ENCODE results near the gene GBA2. TPM values are rescaled to one million over a fixed set of nuclear protein-coding genes. Genes with fewer than 3 reads are reported as not detected.

Gene GBA2
- total and polyA plus RNA-seq, 2 donors (not counting 3 experiments of a cell fraction or from before 2014, with no cell fraction given) = 110 to 158 TPM

- FAIRE-seq = peak; percentile 54
- no peaks in the 10 kb centered on the region for H4K20me1 ChIP-seq (replicated peaks; ENCODE audit: control insufficient read depth, extremely low read depth, insufficient read depth, low read length)
- H3K4me1 ChIP-seq (ENCODE audit: control insufficient read depth, extremely low read depth, insufficient read depth, low read length) = peaks cover 63% of the 10 kb centered on the region
- intact Hi-C loops (cut with micrococcal nuclease) (loop anchor here (1.0 to 5.0 kb wide), 2 partner anchors 73 to 152 kb away; no protein-coding TSS in a partner anchor), dilution Hi-C loops (cut with MboI; ENCODE audit: extremely low pct_ligation_motif_present, low sequenced_read_pairs) (no loop called here)
- CTCF ChIA-PET = interaction anchor here (1.0 to 4.1 kb wide), 17 partner anchors 9 to 152 kb away, joined by 3 to 52 read pairs (median 9); partner anchors contain the start of genes GBA2, HINT2, RGP1 and SPAG8
- peak overlapping the region; percentile 92 for H3K9ac ChIP-seq (replicated peaks; ENCODE audit: extremely low read depth, insufficient read depth, low read length)
- peak; percentile 52 for DNase-seq (ENCODE audit: low read depth, low spot score)
- peak overlapping the region; percentile 97 for H3K4me2 ChIP-seq (ENCODE audit: insufficient read depth, low read length)
- H3K9me3 ChIP-seq (replicated peaks; ENCODE audit: control insufficient read depth, insufficient read depth, low read length) = no peaks in the 10 kb centered on the region
- no peaks in the 10 kb centered on the region for H3K27me3 ChIP-seq (ENCODE audit: control insufficient read depth in 2 of 2, insufficient read depth in 2 of 2, low read length in 2 of 2)
- peak overlapping the region; percentile 79 for H3K27ac ChIP-seq (ENCODE audit: insufficient read depth, low read depth, low read length)
- peaks cover 5 to 9% of the 10 kb centered on the region in 2 experiments for H3K36me3 ChIP-seq (ENCODE audit: control insufficient read depth in 2 of 2, extremely low read depth in 1 of 2, insufficient read depth in 2 of 2, low read length in 2 of 2)
- no peaks in the 10 kb centered on the region for H3K9me1 ChIP-seq (replicated peaks; ENCODE audit: control insufficient read depth, extremely low read depth, insufficient read depth, low read length)
- POLR2A ChIA-PET = no interaction called here
- H3K79me2 ChIP-seq (ENCODE audit: control insufficient read depth, insufficient read depth, low read length) = peaks cover 78% of the 10 kb centered on the region
- BruUV-seq (replicated peaks) = TSS peak; percentile 24
- peak overlapping the region; percentile 39 to 92 (median 79) for H3K4me3 ChIP-seq (replicated peaks in 1 of 3; ENCODE audit: insufficient read depth in 1 of 3, low read depth in 1 of 3, low read length in 3 of 3)
- TF ChIP-seq, protein P1, sequence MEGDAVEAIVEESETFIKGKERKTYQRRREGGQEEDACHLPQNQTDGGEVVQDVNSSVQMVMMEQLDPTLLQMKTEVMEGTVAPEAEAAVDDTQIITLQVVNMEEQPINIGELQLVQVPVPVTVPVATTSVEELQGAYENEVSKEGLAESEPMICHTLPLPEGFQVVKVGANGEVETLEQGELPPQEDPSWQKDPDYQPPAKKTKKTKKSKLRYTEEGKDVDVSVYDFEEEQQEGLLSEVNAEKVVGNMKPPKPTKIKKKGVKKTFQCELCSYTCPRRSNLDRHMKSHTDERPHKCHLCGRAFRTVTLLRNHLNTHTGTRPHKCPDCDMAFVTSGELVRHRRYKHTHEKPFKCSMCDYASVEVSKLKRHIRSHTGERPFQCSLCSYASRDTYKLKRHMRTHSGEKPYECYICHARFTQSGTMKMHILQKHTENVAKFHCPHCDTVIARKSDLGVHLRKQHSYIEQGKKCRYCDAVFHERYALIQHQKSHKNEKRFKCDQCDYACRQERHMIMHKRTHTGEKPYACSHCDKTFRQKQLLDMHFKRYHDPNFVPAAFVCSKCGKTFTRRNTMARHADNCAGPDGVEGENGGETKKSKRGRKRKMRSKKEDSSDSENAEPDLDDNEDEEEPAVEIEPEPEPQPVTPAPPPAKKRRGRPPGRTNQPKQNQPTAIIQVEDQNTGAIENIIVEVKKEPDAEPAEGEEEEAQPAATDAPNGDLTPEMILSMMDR (IDR thresholded peaks at IDR 0.05; ENCODE audit: extremely low read depth in 1 of 2, insufficient read depth in 1 of 2, low read depth in 1 of 2, low read length in 2 of 2) = peak; percentile 67 to 69
- TF ChIP-seq FOS (IDR thresholded peaks at IDR 0.05; ENCODE audit: borderline replicate concordance, insufficient read depth, low read length) (no peak), EZH2 (IDR thresholded peaks at IDR 0.05; ENCODE audit: borderline replicate concordance, low read depth, low read length, severe bottlenecking) (no peak), JUN (IDR thresholded peaks at IDR 0.05; ENCODE audit: borderline replicate concordance, insufficient read depth, insufficient read length, low read depth) (no peak), POLR2A (IDR thresholded peaks at IDR 0.05; ENCODE audit: low read depth, low read length) (peak; percentile 10)
- no peak overlapping the region for H2AFZ ChIP-seq (ENCODE audit: low read depth, low read length)
These were observed 19.1 kb downstream of the GBA2 start for GRCh38 chr9:35729700-35730485.
